ENCODE results near the gene PARD6B.

Gene PARD6B

DNA sequence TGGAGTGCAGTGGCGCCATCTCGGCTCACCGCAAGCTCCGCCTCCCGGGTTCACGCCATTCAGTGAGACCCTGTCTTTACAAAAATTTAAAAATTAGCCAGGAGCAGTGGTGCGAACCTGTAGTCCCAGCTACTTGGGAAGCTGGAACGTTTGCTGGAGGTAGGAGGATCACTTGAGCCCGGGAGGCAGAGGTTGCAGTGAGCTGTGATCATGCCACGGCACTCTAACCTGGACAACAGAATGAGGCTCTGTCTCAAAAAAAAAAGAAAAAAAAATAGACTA is 5.7 kb upstream of the PARD6B start:
- H3K9me3 ChIP-seq (ENCODE audit: insufficient read depth, low read length): no peaks in the 10 kb centered on the region

DNA sequence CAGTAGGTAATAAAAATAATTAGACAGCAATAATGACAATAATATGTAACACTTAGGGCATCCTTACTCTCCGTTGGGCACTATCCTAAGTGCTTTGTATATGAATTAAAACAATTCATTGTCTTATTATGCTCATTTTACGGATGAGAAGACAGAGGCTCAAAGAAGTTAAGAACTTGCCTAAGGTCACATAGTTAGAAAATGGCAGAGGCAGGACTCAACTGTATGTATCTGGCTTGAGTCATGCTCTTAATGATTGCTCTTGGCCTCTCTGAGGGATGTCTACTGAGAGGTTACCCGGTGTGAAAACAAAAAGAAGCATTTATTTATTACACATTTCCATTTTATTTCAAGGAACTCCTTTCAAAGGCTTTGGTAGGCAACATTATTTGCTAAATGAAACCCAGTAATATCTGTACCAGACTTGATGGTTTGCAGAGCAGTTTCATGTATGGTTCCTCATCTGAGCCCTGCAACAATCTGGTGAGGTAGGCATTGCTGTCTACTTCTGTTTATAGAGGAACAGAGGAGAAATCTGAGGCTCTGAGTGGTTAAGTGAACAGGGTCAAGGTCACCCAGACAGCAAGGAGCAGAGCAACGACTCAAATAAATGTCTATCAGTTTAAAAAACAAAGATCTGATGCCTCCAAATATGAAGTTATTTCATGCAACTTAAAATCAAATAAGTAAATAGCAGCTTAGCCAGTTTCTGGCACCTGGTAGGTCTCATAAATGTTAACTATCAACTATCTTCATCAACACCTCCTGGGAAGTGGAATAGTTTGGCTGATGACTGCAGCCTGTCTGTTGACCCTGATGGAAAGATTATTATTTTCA is 4.2 kb upstream of the PARD6B start:
- H3K27ac ChIP-seq (ENCODE audit: low read depth, low read length): no peak overlapping the region
- H2AFZ ChIP-seq (ENCODE audit: low read depth, low read length, severe bottlenecking): no peak overlapping the region
- H3K36me3 ChIP-seq (ENCODE audit: low read length): no peaks in the 10 kb centered on the region
- H3F3A ChIP-seq (ENCODE audit: insufficient read depth): no peaks in the 10 kb centered on the region
- TF ChIP-seq CTCF (IDR thresholded peaks at IDR 0.05; ENCODE audit: insufficient read depth, low read length, poor library complexity, severe bottlenecking): no peak
- TF ChIP-seq EZH2phosphoT487 (conservative IDR thresholded peaks at IDR 0.05; ENCODE audit: low read length): no peak
- H3K27me3 ChIP-seq (ENCODE audit: low read length): no peaks in the 10 kb centered on the region
- H3K4me2 ChIP-seq (ENCODE audit: low read depth, low read length, poor library complexity, severe bottlenecking): no peak overlapping the region
- H4K20me1 ChIP-seq (ENCODE audit: low read depth, low read length): no peaks in the 10 kb centered on the region
- no peaks in the 10 kb centered on the region for H3K9me2 ChIP-seq (replicated peaks; ENCODE audit: insufficient read depth, low read length)
- H3K9ac ChIP-seq (ENCODE audit: low read length): no peak overlapping the region
- no peaks in the 10 kb centered on the region for H3K9me3 ChIP-seq (ENCODE audit: insufficient read depth, low read length)
- no peak overlapping the region for H3K4me3 ChIP-seq (ENCODE audit: insufficient read depth, low read length, poor library complexity, severe bottlenecking)
- H3K79me2 ChIP-seq (ENCODE audit: insufficient read depth, low read length): peaks cover under 1% of the 10 kb centered on the region; the same call in 1 of the 2 replicates

More for the DNA sequence above, 5.7 kb upstream of the PARD6B start:
- Histone ChIP-seq H2AFZ (ENCODE audit: low read depth, low read length, severe bottlenecking) (no peak overlapping the region), H3K27ac (ENCODE audit: low read depth, low read length) (no peak overlapping the region), H4K20me1 (ENCODE audit: low read depth, low read length) (no peaks in the 10 kb centered on the region), H3K4me3 (ENCODE audit: insufficient read depth, low read length, poor library complexity, severe bottlenecking) (no peak overlapping the region), H3K79me2 (ENCODE audit: insufficient read depth, low read length) (no peaks in the 10 kb centered on the region), H3K27me3 (ENCODE audit: low read length) (no peaks in the 10 kb centered on the region), H3K9ac (ENCODE audit: low read length) (no peak overlapping the region), H3K9me2 (replicated peaks; ENCODE audit: insufficient read depth, low read length) (no peaks in the 10 kb centered on the region), H3K36me3 (ENCODE audit: low read length) (no peaks in the 10 kb centered on the region), H3K4me2 (ENCODE audit: low read depth, low read length, poor library complexity, severe bottlenecking) (no peak overlapping the region), H3F3A (ENCODE audit: insufficient read depth) (no peaks in the 10 kb centered on the region)
- TF ChIP-seq EZH2phosphoT487 (conservative IDR thresholded peaks at IDR 0.05; ENCODE audit: low read length): no peak

DNA sequence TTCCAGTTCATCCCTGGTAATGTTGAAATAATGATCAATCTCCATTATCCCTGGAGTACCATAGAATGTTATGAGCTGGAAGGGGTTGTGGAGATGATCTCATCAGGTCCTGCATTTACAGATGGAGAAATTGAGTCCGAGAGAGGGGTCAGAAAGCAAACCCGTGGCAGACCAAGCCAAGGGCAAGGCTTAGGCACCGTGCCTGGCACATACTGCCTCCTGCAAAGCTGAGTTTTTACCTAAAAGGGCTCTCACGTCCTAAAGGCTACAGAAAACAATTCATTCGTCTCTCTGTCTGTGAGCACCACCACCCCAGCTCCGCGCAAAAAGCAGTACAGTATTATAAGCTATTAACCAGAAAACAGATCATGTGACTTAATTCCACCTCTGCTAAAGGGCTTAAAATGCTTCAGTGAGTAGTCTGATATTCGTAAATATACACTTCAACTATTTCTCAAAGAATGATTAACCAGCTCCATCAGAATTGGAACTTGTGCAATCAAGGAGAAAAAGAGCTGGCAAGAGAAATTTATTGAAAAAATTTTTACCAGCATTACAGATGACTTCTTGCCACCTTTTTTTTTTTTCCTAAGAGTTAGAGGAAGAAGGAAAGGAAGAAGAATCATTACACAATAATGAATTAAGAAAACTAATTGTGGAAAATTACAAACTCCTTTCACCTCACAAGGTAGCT is 3.4 kb upstream of the PARD6B start:
- Histone ChIP-seq H3K4me3 (ENCODE audit: insufficient read depth, low read length, poor library complexity, severe bottlenecking) (no peak overlapping the region), H3K4me2 (ENCODE audit: low read depth, low read length, poor library complexity, severe bottlenecking) (no peak overlapping the region), H3F3A (ENCODE audit: insufficient read depth) (no peaks in the 10 kb centered on the region), H2AFZ (ENCODE audit: low read depth, low read length, severe bottlenecking) (no peak overlapping the region), H3K9ac (ENCODE audit: low read length) (no peak overlapping the region), H3K79me2 (ENCODE audit: insufficient read depth, low read length) (peaks cover 8% of the 10 kb centered on the region; the same call in 1 of the 2 replicates), H3K27ac (ENCODE audit: low read depth, low read length) (no peak overlapping the region), H3K9me3 (ENCODE audit: insufficient read depth, low read length) (no peaks in the 10 kb centered on the region), H3K27me3 (ENCODE audit: low read length) (no peaks in the 10 kb centered on the region), H3K36me3 (ENCODE audit: low read length) (no peaks in the 10 kb centered on the region), H4K20me1 (ENCODE audit: low read depth, low read length) (no peaks in the 10 kb centered on the region), H3K9me2 (replicated peaks; ENCODE audit: insufficient read depth, low read length) (no peaks in the 10 kb centered on the region)
- TF ChIP-seq CTCF (IDR thresholded peaks at IDR 0.05; ENCODE audit: insufficient read depth, low read length, poor library complexity, severe bottlenecking) (no peak), EZH2phosphoT487 (conservative IDR thresholded peaks at IDR 0.05; ENCODE audit: low read length) (no peak)

DNA sequence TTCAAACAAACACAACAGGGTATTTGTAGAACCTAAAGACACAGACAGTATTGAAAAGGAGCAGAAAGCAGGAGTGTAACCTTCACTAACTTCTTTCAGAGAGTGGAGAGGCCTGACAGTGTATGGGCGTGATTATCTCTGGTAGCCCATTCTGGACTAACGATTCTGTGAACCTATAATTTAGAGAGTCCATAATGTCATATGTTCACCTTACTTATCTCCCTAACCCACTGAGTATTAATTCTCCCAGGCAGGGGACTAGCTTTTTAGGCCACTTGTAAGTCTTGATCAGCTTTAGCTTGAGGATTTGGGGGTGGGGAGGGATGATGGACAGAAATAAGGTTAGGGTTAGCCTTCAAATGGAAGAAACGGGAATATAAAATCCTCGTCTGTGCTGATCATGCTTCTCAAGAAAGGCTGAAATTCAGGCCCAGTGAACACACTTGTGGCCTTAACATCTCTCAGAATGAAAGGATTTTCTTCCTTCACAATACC is 2.8 kb upstream of the PARD6B start:
- H4K20me1 ChIP-seq (ENCODE audit: low read depth, low read length): no peaks in the 10 kb centered on the region
- no peak overlapping the region for H3K27ac ChIP-seq (ENCODE audit: low read depth, low read length)
- no peaks in the 10 kb centered on the region for H3K9me3 ChIP-seq (ENCODE audit: insufficient read depth, low read length)
- no peak overlapping the region for H3K9ac ChIP-seq (ENCODE audit: low read length)
- no peak overlapping the region for H2AFZ ChIP-seq (ENCODE audit: low read depth, low read length, severe bottlenecking)
- no peaks in the 10 kb centered on the region for H3K9me2 ChIP-seq (replicated peaks; ENCODE audit: insufficient read depth, low read length)
- no peak overlapping the region for H3K4me2 ChIP-seq (ENCODE audit: low read depth, low read length, poor library complexity, severe bottlenecking)
- no peak overlapping the region for H3K4me3 ChIP-seq (ENCODE audit: insufficient read depth, low read length, poor library complexity, severe bottlenecking)
- no peaks in the 10 kb centered on the region for H3K27me3 ChIP-seq (ENCODE audit: low read length)
- peaks cover 8% of the 10 kb centered on the region; the same call in 1 of the 2 replicates for H3K79me2 ChIP-seq (ENCODE audit: insufficient read depth, low read length)
- TF ChIP-seq EZH2phosphoT487 (conservative IDR thresholded peaks at IDR 0.05; ENCODE audit: low read length): no peak
- no peak for TF ChIP-seq CTCF (IDR thresholded peaks at IDR 0.05; ENCODE audit: insufficient read depth, low read length, poor library complexity, severe bottlenecking)
- H3F3A ChIP-seq (ENCODE audit: insufficient read depth): no peaks in the 10 kb centered on the region
- no peaks in the 10 kb centered on the region for H3K36me3 ChIP-seq (ENCODE audit: low read length)

Measured in SU-DHL-6 (cell line).